ENCODE results near the gene OSBPL2. TPM values are rescaled to one million over a fixed set of nuclear protein-coding genes. Genes with fewer than 3 reads are reported as not detected.

OSBPL2 gene
- total and polyA plus RNA-seq, 2 donors (not counting 1 experiment from before 2014, with no cell fraction given) = 28.1 to 74.3 TPM

DNA sequence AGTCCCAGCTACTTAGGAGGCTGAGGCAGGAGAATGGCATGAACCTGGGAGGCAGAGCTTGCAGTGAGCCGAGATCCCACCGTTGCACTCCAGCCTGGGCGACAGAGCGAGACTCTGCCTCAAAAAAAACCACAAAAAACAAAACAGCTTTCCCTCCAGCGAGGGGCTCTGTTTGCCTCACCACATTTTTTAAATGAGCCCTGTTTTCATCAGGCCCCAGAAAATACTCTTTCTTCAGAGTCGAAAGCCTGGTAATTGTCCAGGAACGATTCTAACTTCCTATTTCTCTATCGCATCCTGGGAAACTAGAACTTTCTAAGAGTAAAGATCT is 43.3 kb upstream of the OSBPL2 start:
- H3K9ac ChIP-seq (ENCODE audit: low read length) = no peak overlapping the region
- intact Hi-C loops (cut with micrococcal nuclease) = no loop called here
- no peak for DNase-seq
- no peak overlapping the region for H2AFZ ChIP-seq (ENCODE audit: insufficient read depth, low read depth, low read length, poor library complexity, severe bottlenecking)
- no peaks in the 10 kb centered on the region for H3K9me3 ChIP-seq (ENCODE audit: control extremely low read depth in 1 of 3, control insufficient read depth in 2 of 3, insufficient read depth in 1 of 3, low read length in 2 of 3)
- no peak for ATAC-seq (ENCODE audit: low read depth)
- ChIA-PET CTCF (no interaction called here), POLR2A (no interaction called here)
- no peaks in the 10 kb centered on the region for H3K27me3 ChIP-seq (replicated peaks in 1 of 4; ENCODE audit: control extremely low read depth in 1 of 4, control insufficient read depth in 3 of 4, insufficient read depth in 4 of 4, low read length in 3 of 4)
- H3K4me2 ChIP-seq (replicated peaks; ENCODE audit: low read depth, low read length, poor library complexity, severe bottlenecking) = no peak overlapping the region
- peaks cover 32% of the 10 kb centered on the region for H3K79me2 ChIP-seq (ENCODE audit: control insufficient read depth, insufficient read depth, low read length)
- Mint-ChIP-seq H3K9me3 (ENCODE audit: insufficient read depth) (no peaks in the 10 kb centered on the region), H3K27ac (no peak overlapping the region), H3K27me3 (no peaks in the 10 kb centered on the region), H3K4me3 (no peak overlapping the region), H3K4me1 (peaks cover 6% of the 10 kb centered on the region)
- no peak overlapping the region for H3K27ac ChIP-seq (ENCODE audit: low read length in 2 of 2)
- H3K4me3 ChIP-seq (ENCODE audit: control extremely low read depth in 1 of 5, extremely low read depth in 1 of 5, insufficient read depth in 1 of 5, low read depth in 2 of 5, low read length in 4 of 5) = no peak overlapping the region
- H3K4me1 ChIP-seq (ENCODE audit: control insufficient read depth in 2 of 2, insufficient read depth in 2 of 2, low read length in 2 of 2) = no peaks in the 10 kb centered on the region
- TF ChIP-seq, protein P1, sequence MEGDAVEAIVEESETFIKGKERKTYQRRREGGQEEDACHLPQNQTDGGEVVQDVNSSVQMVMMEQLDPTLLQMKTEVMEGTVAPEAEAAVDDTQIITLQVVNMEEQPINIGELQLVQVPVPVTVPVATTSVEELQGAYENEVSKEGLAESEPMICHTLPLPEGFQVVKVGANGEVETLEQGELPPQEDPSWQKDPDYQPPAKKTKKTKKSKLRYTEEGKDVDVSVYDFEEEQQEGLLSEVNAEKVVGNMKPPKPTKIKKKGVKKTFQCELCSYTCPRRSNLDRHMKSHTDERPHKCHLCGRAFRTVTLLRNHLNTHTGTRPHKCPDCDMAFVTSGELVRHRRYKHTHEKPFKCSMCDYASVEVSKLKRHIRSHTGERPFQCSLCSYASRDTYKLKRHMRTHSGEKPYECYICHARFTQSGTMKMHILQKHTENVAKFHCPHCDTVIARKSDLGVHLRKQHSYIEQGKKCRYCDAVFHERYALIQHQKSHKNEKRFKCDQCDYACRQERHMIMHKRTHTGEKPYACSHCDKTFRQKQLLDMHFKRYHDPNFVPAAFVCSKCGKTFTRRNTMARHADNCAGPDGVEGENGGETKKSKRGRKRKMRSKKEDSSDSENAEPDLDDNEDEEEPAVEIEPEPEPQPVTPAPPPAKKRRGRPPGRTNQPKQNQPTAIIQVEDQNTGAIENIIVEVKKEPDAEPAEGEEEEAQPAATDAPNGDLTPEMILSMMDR (IDR thresholded peaks at IDR 0.05) = no peak
- no peak for TF ChIP-seq EZH2 (IDR thresholded peaks at IDR 0.05; ENCODE audit: borderline replicate concordance, insufficient read depth, low read depth, low read length, poor library complexity, severe bottlenecking)
- WGBS (ENCODE audit: insufficient coverage) = 14% methylated on average over 5 of the region's 8 CpGs
- H3K36me3 ChIP-seq (replicated peaks in 1 of 2; ENCODE audit: control extremely low read depth in 1 of 2, control insufficient read depth in 1 of 2, extremely low read depth in 1 of 2, insufficient read depth in 2 of 2, low read length in 1 of 2) = peaks cover 3 to 51% of the 10 kb centered on the region in 2 experiments
- peaks cover 17% of the 10 kb centered on the region for H4K20me1 ChIP-seq (ENCODE audit: control insufficient read depth, insufficient read depth, low read length, poor library complexity, severe bottlenecking)

GRCh38 chr20:62195736-62196135 is 42.6 kb upstream of the OSBPL2 start:
- H3K4me1 ChIP-seq (ENCODE audit: control insufficient read depth in 2 of 2, insufficient read depth in 2 of 2, low read length in 2 of 2) = peaks cover 1 to 2% of the 10 kb centered on the region in 2 donors
- H3K4me3 ChIP-seq (ENCODE audit: control extremely low read depth in 1 of 5, extremely low read depth in 1 of 5, insufficient read depth in 1 of 5, low read depth in 2 of 5, low read length in 4 of 5) = no peak overlapping the region
- no peak for ATAC-seq (ENCODE audit: low read depth)
- 97% methylated on average over 10 of the region's 10 CpGs for WGBS (ENCODE audit: insufficient coverage)
- no peak for DNase-seq
- no peak for TF ChIP-seq EZH2 (IDR thresholded peaks at IDR 0.05; ENCODE audit: borderline replicate concordance, insufficient read depth, low read depth, low read length, poor library complexity, severe bottlenecking)
- TF ChIP-seq, protein P1 (IDR thresholded peaks at IDR 0.05) = no peak
- no peaks in the 10 kb centered on the region for H3K9me3 ChIP-seq (ENCODE audit: control extremely low read depth in 1 of 3, control insufficient read depth in 2 of 3, insufficient read depth in 1 of 3, low read length in 2 of 3)
- POLR2A ChIA-PET = no interaction called here
- H2AFZ ChIP-seq (ENCODE audit: insufficient read depth, low read depth, low read length, poor library complexity, severe bottlenecking) = no peak overlapping the region
- H3K27me3 Mint-ChIP-seq = no peaks in the 10 kb centered on the region
- CTCF ChIA-PET = no interaction called here
- H3K9me3 Mint-ChIP-seq (ENCODE audit: insufficient read depth) = no peaks in the 10 kb centered on the region
- H3K27ac ChIP-seq (ENCODE audit: low read length in 2 of 2) = no peak overlapping the region
- no peak overlapping the region for H3K4me3 Mint-ChIP-seq
- no peak overlapping the region for H3K4me2 ChIP-seq (replicated peaks; ENCODE audit: low read depth, low read length, poor library complexity, severe bottlenecking)
- H4K20me1 ChIP-seq (ENCODE audit: control insufficient read depth, insufficient read depth, low read length, poor library complexity, severe bottlenecking) = peaks cover 14% of the 10 kb centered on the region
- no peak overlapping the region for H3K9ac ChIP-seq (ENCODE audit: low read length)
- no peak overlapping the region for H3K27ac Mint-ChIP-seq
- intact Hi-C loops (cut with micrococcal nuclease) = no loop called here
- no peaks in the 10 kb centered on the region for H3K27me3 ChIP-seq (replicated peaks in 1 of 4; ENCODE audit: control extremely low read depth in 1 of 4, control insufficient read depth in 3 of 4, insufficient read depth in 4 of 4, low read length in 3 of 4)
- peaks cover 11% of the 10 kb centered on the region for H3K4me1 Mint-ChIP-seq
- peaks cover 0 to 48% of the 10 kb centered on the region in 2 experiments for H3K36me3 ChIP-seq (replicated peaks in 1 of 2; ENCODE audit: control extremely low read depth in 1 of 2, control insufficient read depth in 1 of 2, extremely low read depth in 1 of 2, insufficient read depth in 2 of 2, low read length in 1 of 2)
- peaks cover 25% of the 10 kb centered on the region for H3K79me2 ChIP-seq (ENCODE audit: control insufficient read depth, insufficient read depth, low read length)
